SK-N-MC (cell line): ENCODE data around the gene DUSP16.

Experiments
- EZH2 ChIP-seq: fragments of 200-600 bp; sonication (generic); IDR thresholded peaks from one replicate; pipeline ENCODE4 v1.6.1; 2017; ENCODE audit warnings: antibody characterized with exemption
- POLR2AphosphoS5 ChIP-seq: IDR thresholded peaks from 2 replicates; pipeline ENCODE4 v1.6.1; 2012; ENCODE audit warnings: mild to moderate bottlenecking, low read depth, low read length, borderline replicate concordance

DNA sequence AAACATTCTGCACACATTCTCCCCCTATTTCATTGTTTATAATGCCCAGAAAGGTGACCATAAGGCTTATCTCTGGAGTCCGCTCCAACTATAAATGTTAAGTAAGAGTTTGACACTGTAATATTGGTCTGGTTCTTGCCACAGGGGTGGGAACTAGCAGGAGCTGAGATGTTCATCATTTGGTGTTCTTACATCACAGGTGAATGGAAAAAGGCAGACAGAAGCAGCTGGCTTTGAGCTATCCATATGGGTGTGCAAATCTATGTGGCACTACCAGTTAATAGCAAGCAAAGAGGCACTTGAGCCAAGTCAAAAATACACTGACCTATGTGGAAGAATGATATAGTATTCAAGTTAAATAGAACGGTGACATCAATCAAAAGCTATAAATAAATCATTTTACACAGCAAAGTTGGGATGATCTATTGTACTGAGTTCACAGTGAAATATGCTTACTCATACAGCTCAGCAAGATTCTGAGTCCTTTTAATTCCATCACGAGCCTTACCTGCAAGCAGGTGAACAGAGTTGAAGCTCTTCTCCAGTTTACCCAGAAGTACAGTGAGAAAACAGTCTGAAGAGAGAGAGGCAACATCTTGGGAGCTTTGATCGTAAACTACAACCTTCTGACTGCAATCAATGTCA lies 43.2 kb downstream of the DUSP16 start:
- no peak for TF ChIP-seq POLR2AphosphoS5
- TF ChIP-seq EZH2 = no peak
